Activated CD8-positive, alpha-beta T cell treated with anti-CD3 and anti-CD28 coated beads for 36 hours (primary cell): ENCODE measurements around the gene USP4. TPM values are rescaled to one million over a fixed set of nuclear protein-coding genes. Genes with fewer than 3 reads are reported as not detected.
"Not testable (repeated sequence)": the region's sequence is repeated elsewhere in the genome, so short reads cannot be mapped to it uniquely, and the experiment has no call there.

Experiments
- ATAC-seq: fragments of 200-7000 bp; cut with Tn5 transposase; one replicate; pipeline ENCODE4 v1.10.0; 2021; ENCODE audit warnings: mild to moderate bottlenecking, moderate library complexity
- CTCF ChIA-PET: fragments of 350-600 bp; sonication (Branson Sonifier 250); formaldehyde crosslinking; loops from one replicate; lab custom pipeline; 2021; ENCODE audit warnings: antibody characterized with exemption; lab: Charles Lee
- POLR2A ChIA-PET: fragments of 350-600 bp; sonication (Branson Sonifier 250); formaldehyde crosslinking; loops from one replicate; lab custom pipeline; 2021; ENCODE audit warnings: antibody characterized with exemption; lab: Charles Lee
- DNase-seq: peaks from one replicate; pipeline ENCODE4 v3.0.0-alpha.2; 2020
- H3K27ac Mint-ChIP-seq: one replicate; pipeline ENCODE4 v1.8.0; 2021; ENCODE audit warnings: mild to moderate bottlenecking, mixed read lengths
- H3K27me3 Mint-ChIP-seq: one replicate; pipeline ENCODE4 v1.8.0; 2021; ENCODE audit warnings: mixed read lengths
- H3K36me3 Mint-ChIP-seq: one replicate; pipeline ENCODE4 v1.8.0; 2021; ENCODE audit warnings: low read depth, mixed read lengths
- H3K4me1 Mint-ChIP-seq: one replicate; pipeline ENCODE4 v1.8.0; 2021; ENCODE audit warnings: low read depth, mixed read lengths
- H3K4me3 Mint-ChIP-seq: one replicate; pipeline ENCODE4 v1.8.0; 2021; ENCODE audit warnings: mild to moderate bottlenecking, moderate library complexity, mixed read lengths
- H3K9me3 Mint-ChIP-seq: one replicate; pipeline ENCODE4 v1.8.0; 2021; ENCODE audit warnings: mixed read lengths
- CTCF ChIP-seq: fragments of 200-600 bp; IDR thresholded peaks from one replicate; pipeline ENCODE4 v1.8.0; 2022; ENCODE audit warnings: antibody characterized with exemption, mild to moderate bottlenecking
- intact Hi-C: fragments of 100-400 bp; cut with micrococcal nuclease; formaldehyde crosslinking; loops from one replicate; pipeline ENCODE4 v1.10.0; 2022
- total RNA-seq, 2 experiments: library from RNA; stranded (reverse); gene quantifications; one replicate each; pipeline ENCODE4 v1.2.3, GENCODE V29; 2021

Gene USP4
- total RNA-seq, 2 experiments from 2014 or later, result 62.4 to 67.8 TPM

GRCh38 chr3:49358884-49359225 is 19.0 kb upstream of the USP4 start:
- peak overlapping the region; percentile 90 for H3K27ac Mint-ChIP-seq
- peaks cover 25% of the 10 kb centered on the region for H3K4me1 Mint-ChIP-seq
- ChIA-PET CTCF (interaction anchor here (0.9 to 2.7 kb wide), 5 partner anchors 10 to 90 kb away, joined by 3 to 18 read pairs (median 3); partner anchors contain the start of gene USP4), POLR2A (interaction anchor here (0.6 to 3.1 kb wide), 8 partner anchors 14 to 265 kb away, joined by 3 to 18 read pairs (median 5); partner anchors contain the start of genes QRICH1, RHOA, TCTA and USP19)
- no peaks in the 10 kb centered on the region for H3K27me3 Mint-ChIP-seq
- DNase-seq (peak; percentile 61), ATAC-seq (peak; percentile 43)
- peak overlapping the region; percentile 88 for H3K4me3 Mint-ChIP-seq
- TF ChIP-seq CTCF, result no peak
- peaks cover 61% of the 10 kb centered on the region for H3K36me3 Mint-ChIP-seq
- intact Hi-C loops, result no loop called here
- no peaks in the 10 kb centered on the region for H3K9me3 Mint-ChIP-seq

GRCh38 chr3:49358217-49358883 is 18.5 kb upstream of the USP4 start, which contains the start of gene GPX1:
Gene GPX1 (minus strand): TSS chr3:49358353. CDS start chr3:49358278, 75 bp downstream.
- peak; percentile 79 for ATAC-seq
- Mint-ChIP-seq H3K27me3 (no peaks in the 10 kb centered on the region), H3K27ac (peak within 1 kb of the TSS; percentile 97), H3K36me3 (peaks cover 60% of the 10 kb centered on the region), H3K4me3 (peak within 1 kb of the TSS; percentile 88), H3K4me1 (peaks cover 23% of the 10 kb centered on the region), H3K9me3 (no peaks in the 10 kb centered on the region)
- CTCF ChIA-PET, result interaction anchor here (0.9 to 2.7 kb wide), 5 partner anchors 11 to 91 kb away, joined by 3 to 18 read pairs (median 3); partner anchors contain the start of gene USP4
- intact Hi-C loops, result no loop called here
- POLR2A ChIA-PET, result interaction anchor here (0.6 to 2.7 kb wide), 10 partner anchors 13 to 264 kb away, joined by 3 to 18 read pairs (median 4); partner anchors contain the start of genes DAG1, QRICH1, RHOA and USP19
- TF ChIP-seq CTCF, result no peak
- DNase-seq, result peak; percentile 92

DNA sequence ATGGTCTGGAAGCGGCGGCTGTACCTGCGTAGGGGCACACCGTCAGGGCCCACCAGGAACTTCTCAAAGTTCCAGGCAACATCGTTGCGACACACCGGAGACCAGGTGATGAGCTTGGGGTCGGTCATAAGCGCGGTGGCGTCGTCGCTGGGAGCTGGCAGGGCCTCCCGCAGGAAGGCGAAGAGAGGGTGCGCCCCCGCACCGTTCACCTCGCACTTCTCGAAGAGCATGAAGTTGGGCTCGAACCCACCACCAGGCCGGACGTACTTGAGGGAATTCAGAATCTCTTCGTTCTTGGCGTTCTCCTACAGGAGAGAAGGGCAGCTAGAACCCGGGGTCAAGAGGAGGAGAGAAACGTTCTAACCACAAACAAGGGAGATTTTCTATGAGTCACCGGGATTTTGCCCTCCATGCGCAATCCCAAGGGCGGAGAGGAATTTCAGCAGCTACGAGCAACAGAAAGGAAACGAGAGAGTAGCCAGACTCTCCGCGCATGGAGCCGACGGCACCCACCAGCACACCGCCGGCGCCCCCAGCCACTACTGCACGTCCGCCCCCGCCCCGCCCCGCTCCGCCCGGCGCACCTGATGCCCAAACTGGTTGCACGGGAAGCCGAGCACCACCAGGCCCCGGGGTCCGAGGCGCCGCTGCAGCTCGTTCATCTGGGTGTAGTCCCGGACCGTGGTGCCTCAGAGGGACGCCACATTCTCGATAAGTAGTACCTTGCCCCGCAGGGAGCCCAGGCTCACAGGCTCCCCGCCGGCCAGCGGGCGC is 17.8 kb upstream of the USP4 start:
- H3K4me1 Mint-ChIP-seq, result peaks cover 20% of the 10 kb centered on the region
- peak; percentile 41 for ATAC-seq
- H3K27me3 Mint-ChIP-seq, H3K9me3 Mint-ChIP-seq, intact Hi-C loops: not testable (repeated sequence)
- peaks cover 54% of the 10 kb centered on the region for H3K36me3 Mint-ChIP-seq
- CTCF ChIA-PET, result interaction anchor here (0.9 to 2.7 kb wide), 3 partner anchors 12 to 18 kb away, joined by 3 to 18 read pairs (median 3); partner anchors contain the start of gene USP4
- H3K4me3 Mint-ChIP-seq, result peak overlapping the region; percentile 88
- peak; percentile 75 for DNase-seq
- POLR2A ChIA-PET, result interaction anchor here (0.6 to 2.7 kb wide), 11 partner anchors 13 to 264 kb away, joined by 3 to 18 read pairs (median 4); partner anchors contain the start of genes DAG1, QRICH1, RHOA and USP4
- peak overlapping the region; percentile 97 for H3K27ac Mint-ChIP-seq

DNA sequence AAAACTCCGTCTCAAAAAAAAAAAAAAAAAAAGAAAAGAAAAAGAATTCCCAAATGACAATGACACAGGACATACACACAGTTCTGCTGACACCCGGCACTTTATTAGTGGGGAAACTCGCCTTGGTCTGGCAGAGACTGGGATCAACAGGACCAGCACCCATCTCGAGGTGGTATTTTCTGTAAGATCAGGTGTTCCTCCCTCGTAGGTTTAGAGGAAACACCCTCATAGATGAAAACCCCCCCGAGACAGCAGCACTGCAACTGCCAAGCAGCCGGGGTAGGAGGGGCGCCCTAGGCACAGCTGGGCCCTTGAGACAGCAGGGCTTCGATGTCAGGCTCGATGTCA is 17.2 kb upstream of the USP4 start:
- peak overlapping the region; percentile 97 for H3K27ac Mint-ChIP-seq
- H3K27me3 Mint-ChIP-seq, intact Hi-C loops, H3K9me3 Mint-ChIP-seq: not testable (repeated sequence)
- POLR2A ChIA-PET, result interaction anchor here (0.6 to 2.7 kb wide), 9 partner anchors 12 to 113 kb away, joined by 3 to 18 read pairs (median 3); partner anchors contain the start of genes DAG1, RHOA and USP4
- CTCF ChIA-PET, result interaction anchor here (2.7 kb wide), 1 partner anchor 17 kb away, joined by 18 read pairs; the partner anchor contains the start of gene USP4
- DNase-seq, result peak; percentile 38
- peaks cover 49% of the 10 kb centered on the region for H3K36me3 Mint-ChIP-seq
- peak; percentile 14 for ATAC-seq
- H3K4me3 Mint-ChIP-seq, result peak overlapping the region; percentile 88
- peaks cover 19% of the 10 kb centered on the region for H3K4me1 Mint-ChIP-seq

DNA sequence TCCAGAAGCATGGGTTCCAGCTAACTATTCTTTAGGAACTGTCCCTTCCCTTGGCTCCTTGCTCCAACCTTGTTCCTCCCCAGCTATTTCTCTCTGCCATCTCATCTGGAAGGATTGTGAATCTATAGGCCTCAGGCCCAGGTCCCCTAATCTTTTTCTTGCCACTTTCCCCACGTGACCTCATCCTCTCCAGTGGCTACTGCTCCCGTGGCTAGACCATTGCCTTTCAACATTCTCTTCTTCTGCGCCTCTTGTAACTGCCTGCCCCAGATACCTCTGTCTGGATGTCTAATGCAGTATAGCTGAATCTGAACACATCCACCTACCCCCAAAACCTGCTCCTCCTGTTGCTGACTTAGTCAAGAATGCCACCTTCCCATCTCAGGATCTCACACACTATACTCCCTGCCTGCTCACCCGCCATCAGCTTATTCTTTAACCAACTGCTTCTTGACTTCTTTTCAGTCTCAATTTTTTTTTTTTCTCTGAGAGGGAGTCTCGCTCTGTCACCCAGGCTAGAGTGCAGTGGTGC is 13.1 kb upstream of the USP4 start:
- Mint-ChIP-seq H3K27me3 (no peaks in the 10 kb centered on the region), H3K4me3 (no peak overlapping the region), H3K27ac (peak overlapping the region; percentile 5), H3K4me1 (peaks cover 12% of the 10 kb centered on the region), H3K9me3 (no peaks in the 10 kb centered on the region), H3K36me3 (peaks cover 21% of the 10 kb centered on the region)
- no peak for DNase-seq
- no peak for ATAC-seq
- intact Hi-C loops, result no loop called here
- CTCF ChIA-PET, result interaction anchor here (1.0 kb wide), 2 partner anchors 12 to 29 kb away, joined by 3 to 5 read pairs; no protein-coding TSS in a partner anchor
- POLR2A ChIA-PET, result interaction anchor here (0.6 to 4.0 kb wide), 4 partner anchors 9 to 27 kb away, joined by 3 to 15 read pairs (median 4); partner anchors contain the start of gene USP4
- TF ChIP-seq CTCF, result no peak
